GM23338 (cell line): ENCODE results near the gene XDH. TPM values are rescaled to one million over a fixed set of nuclear protein-coding genes. Genes with fewer than 3 reads are reported as not detected.
A peak's percentile ranks its signal among the peaks of the same experiment; 100 is the strongest.

Source experiments
- ATAC-seq: fragments of 200-7000 bp; cut with Tn5 transposase; 3 replicates; pipeline ENCODE4 v1.9.1; 2020
- DNase-seq: peaks from one replicate; pipeline ENCODE4 v3.0.0-alpha.2; 2015; ENCODE audit warnings: low spot score
- H2AFZ ChIP-seq: fragments of 200-600 bp; sonication (generic); 2 replicates; pipeline ENCODE4 v1.8.0; 2016; ENCODE audit warnings: antibody characterized with exemption, mild to moderate bottlenecking, moderate library complexity
- H3F3A ChIP-seq: fragments of 200-600 bp; sonication (generic); replicated peaks from 2 replicates; pipeline ENCODE4 v1.8.0; 2017; ENCODE audit warnings: antibody characterized with exemption, mixed run types, low read depth
- H3K27ac ChIP-seq: fragments of 200-600 bp; sonication (generic); 2 replicates; pipeline ENCODE4 v1.6.1; 2016; ENCODE audit warnings: low read depth
- H3K27me3 ChIP-seq: fragments of 200-600 bp; sonication (generic); 2 replicates; pipeline ENCODE4 v1.8.0; 2016; ENCODE audit warnings: mild to moderate bottlenecking, mixed run types, moderate library complexity; ENCODE audit not compliant: insufficient read depth
- H3K36me3 ChIP-seq: fragments of 200-600 bp; sonication (generic); 2 replicates; pipeline ENCODE4 v1.8.0; 2016; ENCODE audit warnings: mild to moderate bottlenecking; ENCODE audit not compliant: insufficient read depth
- H3K4me1 ChIP-seq: fragments of 200-600 bp; sonication (generic); 2 replicates; pipeline ENCODE4 v1.8.0; 2016; ENCODE audit warnings: mild to moderate bottlenecking, moderate library complexity; ENCODE audit not compliant: insufficient read depth
- H3K4me2 ChIP-seq: fragments of 200-600 bp; sonication (generic); 2 replicates; pipeline ENCODE4 v1.7.1; 2017; ENCODE audit warnings: mixed run types
- H3K4me3 ChIP-seq: fragments of 200-600 bp; sonication (generic); 2 replicates; pipeline ENCODE4 v1.6.1; 2016; ENCODE audit warnings: mixed run types
- H3K79me2 ChIP-seq: fragments of 200-600 bp; sonication (generic); replicated peaks from 2 replicates; pipeline ENCODE4 v1.8.0; 2017; ENCODE audit warnings: mild to moderate bottlenecking; ENCODE audit not compliant: insufficient read depth
- H3K9me2 ChIP-seq: fragments of 200-600 bp; sonication (generic); 2 replicates; pipeline ENCODE4 v1.8.0; 2017; ENCODE audit not compliant: insufficient read depth
- H4K20me1 ChIP-seq: fragments of 200-600 bp; sonication (generic); replicated peaks from 2 replicates; pipeline ENCODE4 v1.8.0; 2017; ENCODE audit warnings: mild to moderate bottlenecking; ENCODE audit not compliant: insufficient read depth
- H3K27ac Mint-ChIP-seq: 2 replicates; pipeline ENCODE4 v1.8.0; 2020; ENCODE audit warnings: inconsistent platforms, mild to moderate bottlenecking, moderate library complexity, mixed read lengths
- H3K27me3 Mint-ChIP-seq: 3 replicates; pipeline ENCODE4 v1.8.0; 2022; ENCODE audit warnings: low read depth, mild to moderate bottlenecking, moderate library complexity, mixed read lengths, inconsistent platforms; ENCODE audit not compliant: insufficient read depth, poor library complexity
- H3K36me3 Mint-ChIP-seq: 3 replicates; pipeline ENCODE4 v1.8.0; 2021; ENCODE audit warnings: low read depth, mild to moderate bottlenecking, inconsistent platforms, moderate library complexity, mixed read lengths
- H3K4me1 Mint-ChIP-seq: 3 replicates; pipeline ENCODE4 v1.8.0; 2020; ENCODE audit warnings: mild to moderate bottlenecking, inconsistent platforms, mixed read lengths
- H3K4me3 Mint-ChIP-seq: 3 replicates; pipeline ENCODE4 v1.8.0; 2021; ENCODE audit warnings: moderate library complexity, mild to moderate bottlenecking, inconsistent platforms, mixed read lengths
- H3K9me3 Mint-ChIP-seq: 3 replicates; pipeline ENCODE4 v1.8.0; 2020; ENCODE audit warnings: moderate library complexity, mild to moderate bottlenecking, inconsistent platforms, mixed read lengths
- CTCF ChIP-seq, 2 experiments: fragments of 200-600 bp in 1 of 2; sonication (generic) in 1 of 2; conservative IDR thresholded peaks; 2 replicates each; pipeline versions ENCODE4 v1.5.1 to v1.6.1; 2016 to 2017; ENCODE audit warnings: antibody characterized with exemption in 2 of 2, low read depth in 2 of 2, mild to moderate bottlenecking in 2 of 2, moderate library complexity in 1 of 2
- ETS1 ChIP-seq: IDR thresholded peaks from 2 replicates; pipeline ENCODE4 v1.6.1; 2016; ENCODE audit warnings: antibody characterized with exemption
- EZH2 ChIP-seq: fragments of 200-600 bp; sonication (generic); IDR thresholded peaks from one replicate; pipeline ENCODE4 v1.8.0; 2017; ENCODE audit warnings: antibody characterized with exemption, mild to moderate bottlenecking, low read depth; ENCODE audit not compliant: unreplicated experiment
- EZH2phosphoT487 ChIP-seq: fragments of 200-600 bp; sonication (generic); IDR thresholded peaks from one replicate; pipeline ENCODE4 v1.8.1; 2018; ENCODE audit warnings: antibody characterized with exemption; ENCODE audit not compliant: unreplicated experiment
- JUNB ChIP-seq: IDR thresholded peaks from one replicate; pipeline ENCODE4 v1.6.1; 2016; ENCODE audit warnings: antibody characterized with exemption; ENCODE audit not compliant: unreplicated experiment
- NANOG ChIP-seq: IDR thresholded peaks from 2 replicates; pipeline ENCODE4 v1.6.1; 2016; ENCODE audit warnings: antibody characterized with exemption, borderline replicate concordance
- ZNF331 ChIP-seq: fragments of 250-450 bp; sonication (Bioruptor Pico); IDR thresholded peaks from 2 replicates; pipeline ENCODE4 v1.5.0; 2020; ENCODE audit warnings: low read depth, mild to moderate bottlenecking, moderate library complexity
- polyA plus RNA-seq: library from polyadenylated mRNA; unstranded; fragments of >200 nt; fragmentation: Nextera tagmentation; extraction: Ambion mirVana; gene quantifications from 2 replicates; pipeline ENCODE4 v1.2.1, GENCODE V29; 2016
- total RNA-seq: library from RNA; depleted of rRNA; stranded (reverse); fragments of >200 nt; shearing (Covaris generic); gene quantifications from 2 replicates; pipeline ENCODE4 v1.2.3, GENCODE V29; 2014
- TF ChIP-seq, protein P1 (sequence below): IDR thresholded peaks from one replicate; pipeline ENCODE4 v1.6.1; 2018; ENCODE audit warnings: antibody characterized with exemption; ENCODE audit not compliant: unreplicated experiment

XDH gene
- total and polyA plus RNA-seq, 2 experiments from 2014 or later: 0.55 to 0.87 TPM

GRCh38 chr2:31401580-31401979 lies 13.0 kb downstream of the XDH start:
- Histone ChIP-seq H3K27me3 (no peaks in the 10 kb centered on the region), H3K4me2 (0 out of 2 replicates have a peak overlapping the region, but pooled peaks have one; percentile 21), H3F3A (no peaks in the 10 kb centered on the region), H4K20me1 (no peaks in the 10 kb centered on the region), H3K79me2 (no peaks in the 10 kb centered on the region), H3K9me2 (peaks cover 6% of the 10 kb centered on the region; the same call in 1 of the 2 replicates), H3K4me1 (peaks cover 12% of the 10 kb centered on the region; the same call in 1 of the 2 replicates), H3K4me3 (no peak overlapping the region), H3K36me3 (no peaks in the 10 kb centered on the region), H3K27ac (no peak overlapping the region), H2AFZ (peak overlapping the region; percentile 47; the same call in 1 of the 2 replicates)
- ATAC-seq (peak; percentile 40; the same call in 2 of the 3 replicates), DNase-seq (no peak)
- Mint-ChIP-seq H3K27ac (no peak overlapping the region; the same call in 1 of the 2 replicates), H3K36me3 (no peaks in the 10 kb centered on the region), H3K4me3 (no peak overlapping the region), H3K4me1 (peaks cover 12% of the 10 kb centered on the region), H3K27me3 (peaks cover 4% of the 10 kb centered on the region), H3K9me3 (no peaks in the 10 kb centered on the region; the same call in 2 of the 3 replicates)
- no peak for TF ChIP-seq NANOG

DNA sequence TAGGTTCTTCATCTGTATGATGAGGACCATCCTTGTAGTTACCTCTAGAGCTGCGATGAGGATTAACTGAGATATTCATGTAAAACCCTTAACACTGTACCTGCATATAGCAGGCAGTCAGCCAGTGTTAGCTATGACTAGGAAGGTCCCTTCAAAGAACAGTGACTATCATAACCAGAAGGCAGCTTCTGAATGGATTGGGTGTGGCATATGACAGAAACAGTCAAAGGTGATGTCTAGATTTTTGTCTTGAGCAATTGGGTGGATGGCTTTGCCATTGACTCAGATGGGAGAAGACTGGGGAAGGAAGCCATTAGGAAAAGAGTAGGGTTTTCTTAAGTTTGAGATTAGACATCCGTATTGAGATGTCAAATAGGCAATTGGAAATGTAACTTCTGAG lies 15.7 kb downstream of the XDH start:
- no peaks in the 10 kb centered on the region; the same call in 2 of the 3 replicates for H3K9me3 Mint-ChIP-seq
- Histone ChIP-seq H2AFZ (no peak overlapping the region), H3K4me3 (no peak overlapping the region), H3K9me2 (0 out of 2 replicates have a peak, but pooled peaks cover 2% of the 10 kb centered on the region), H3K27ac (no peak overlapping the region), H3K4me1 (peaks cover 12% of the 10 kb centered on the region; the same call in 1 of the 2 replicates), H3K36me3 (no peaks in the 10 kb centered on the region), H3F3A (no peaks in the 10 kb centered on the region), H3K27me3 (no peaks in the 10 kb centered on the region), H3K4me2 (no peak overlapping the region), H3K79me2 (no peaks in the 10 kb centered on the region), H4K20me1 (no peaks in the 10 kb centered on the region)
- H3K36me3 Mint-ChIP-seq: no peaks in the 10 kb centered on the region
- no peak overlapping the region for H3K27ac Mint-ChIP-seq
- ATAC-seq: no peak
- TF ChIP-seq JUNB (no peak), EZH2phosphoT487 (no peak)
- TF ChIP-seq, protein P1, sequence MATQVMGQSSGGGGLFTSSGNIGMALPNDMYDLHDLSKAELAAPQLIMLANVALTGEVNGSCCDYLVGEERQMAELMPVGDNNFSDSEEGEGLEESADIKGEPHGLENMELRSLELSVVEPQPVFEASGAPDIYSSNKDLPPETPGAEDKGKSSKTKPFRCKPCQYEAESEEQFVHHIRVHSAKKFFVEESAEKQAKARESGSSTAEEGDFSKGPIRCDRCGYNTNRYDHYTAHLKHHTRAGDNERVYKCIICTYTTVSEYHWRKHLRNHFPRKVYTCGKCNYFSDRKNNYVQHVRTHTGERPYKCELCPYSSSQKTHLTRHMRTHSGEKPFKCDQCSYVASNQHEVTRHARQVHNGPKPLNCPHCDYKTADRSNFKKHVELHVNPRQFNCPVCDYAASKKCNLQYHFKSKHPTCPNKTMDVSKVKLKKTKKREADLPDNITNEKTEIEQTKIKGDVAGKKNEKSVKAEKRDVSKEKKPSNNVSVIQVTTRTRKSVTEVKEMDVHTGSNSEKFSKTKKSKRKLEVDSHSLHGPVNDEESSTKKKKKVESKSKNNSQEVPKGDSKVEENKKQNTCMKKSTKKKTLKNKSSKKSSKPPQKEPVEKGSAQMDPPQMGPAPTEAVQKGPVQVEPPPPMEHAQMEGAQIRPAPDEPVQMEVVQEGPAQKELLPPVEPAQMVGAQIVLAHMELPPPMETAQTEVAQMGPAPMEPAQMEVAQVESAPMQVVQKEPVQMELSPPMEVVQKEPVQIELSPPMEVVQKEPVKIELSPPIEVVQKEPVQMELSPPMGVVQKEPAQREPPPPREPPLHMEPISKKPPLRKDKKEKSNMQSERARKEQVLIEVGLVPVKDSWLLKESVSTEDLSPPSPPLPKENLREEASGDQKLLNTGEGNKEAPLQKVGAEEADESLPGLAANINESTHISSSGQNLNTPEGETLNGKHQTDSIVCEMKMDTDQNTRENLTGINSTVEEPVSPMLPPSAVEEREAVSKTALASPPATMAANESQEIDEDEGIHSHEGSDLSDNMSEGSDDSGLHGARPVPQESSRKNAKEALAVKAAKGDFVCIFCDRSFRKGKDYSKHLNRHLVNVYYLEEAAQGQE: no peak
- peaks cover 4% of the 10 kb centered on the region for H3K27me3 Mint-ChIP-seq
- no peak overlapping the region for H3K4me3 Mint-ChIP-seq
- peaks cover 12% of the 10 kb centered on the region for H3K4me1 Mint-ChIP-seq
- no peak for DNase-seq

GRCh38 chr2:31397094-31397493 lies 17.4 kb downstream of the XDH start:
- H3K9me3 Mint-ChIP-seq: no peaks in the 10 kb centered on the region; the same call in 2 of the 3 replicates
- Histone ChIP-seq H3F3A (no peaks in the 10 kb centered on the region), H3K36me3 (no peaks in the 10 kb centered on the region), H3K4me2 (no peak overlapping the region), H3K79me2 (no peaks in the 10 kb centered on the region), H3K27me3 (no peaks in the 10 kb centered on the region), H3K4me1 (peaks cover 11% of the 10 kb centered on the region; the same call in 1 of the 2 replicates), H2AFZ (no peak overlapping the region), H4K20me1 (no peaks in the 10 kb centered on the region), H3K9me2 (0 out of 2 replicates have a peak, but pooled peaks cover 2% of the 10 kb centered on the region), H3K27ac (no peak overlapping the region), H3K4me3 (no peak overlapping the region)
- H3K4me3 Mint-ChIP-seq: no peak overlapping the region
- peaks cover 4% of the 10 kb centered on the region for H3K27me3 Mint-ChIP-seq
- no peak for DNase-seq
- no peak overlapping the region for H3K27ac Mint-ChIP-seq
- H3K36me3 Mint-ChIP-seq: no peaks in the 10 kb centered on the region
- ATAC-seq: no peak
- H3K4me1 Mint-ChIP-seq: peaks cover 6% of the 10 kb centered on the region
- TF ChIP-seq JUNB (no peak), CTCF (conservative IDR thresholded peaks at IDR 0.05; ENCODE audit: low read depth in 2 of 2) (no peak), NANOG (no peak), ZNF331 (CRISPR knock-in tag) (no peak), ETS1 (no peak), EZH2 (no peak), EZH2phosphoT487 (no peak)
- TF ChIP-seq, protein P1: no peak
